Measurements from ENCODE around the gene NAV2. TPM values are rescaled to one million over a fixed set of nuclear protein-coding genes. Genes with fewer than 3 reads are reported as not detected.

The NAV2 gene
- total RNA-seq, 1 experiment from 2014 or later: 63.5 TPM

DNA sequence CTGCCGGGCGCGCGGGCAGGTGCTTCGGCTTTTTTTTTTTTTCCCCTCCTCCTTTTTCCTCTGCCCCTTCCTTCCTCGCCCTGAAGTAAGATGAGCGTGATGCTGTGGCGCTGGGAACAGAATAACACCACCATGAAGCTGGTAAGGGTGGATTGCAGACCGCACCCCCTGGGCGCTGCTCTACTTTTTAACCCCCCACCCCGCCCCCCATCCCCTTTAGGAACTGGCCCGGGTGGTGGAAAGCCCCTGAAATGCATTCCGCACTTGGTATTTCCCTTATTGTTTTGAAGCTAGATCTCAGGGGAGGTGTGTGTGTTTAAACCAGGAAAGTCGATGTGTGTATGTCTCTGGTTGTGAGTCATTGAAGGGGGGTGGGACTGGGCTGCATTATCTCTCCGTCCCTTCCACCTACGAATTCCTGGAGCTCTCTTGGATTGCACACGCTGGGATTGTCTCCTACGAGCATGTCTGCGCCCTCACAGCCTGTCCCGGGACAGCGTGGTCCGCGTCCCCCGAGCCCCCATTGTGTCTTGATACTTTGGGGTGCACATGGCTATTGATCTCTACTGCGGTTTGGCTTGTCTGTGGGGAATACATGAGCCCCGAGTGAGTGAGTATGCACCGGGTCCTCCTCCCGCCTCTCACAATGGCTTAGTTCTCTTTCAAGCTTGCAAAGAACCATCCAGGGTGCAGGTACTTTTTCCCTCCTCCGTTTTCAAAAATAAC is 64.9 kb downstream of the NAV2 start:
- intact Hi-C loops (cut with micrococcal nuclease; ENCODE audit: unreplicated experiment): no loop called here
- Mint-ChIP-seq H3K36me3 (ENCODE audit: insufficient read depth, unreplicated experiment) (peaks cover 5% of the 10 kb centered on the region), H3K27me3 (ENCODE audit: insufficient read depth, unreplicated experiment) (no peaks in the 10 kb centered on the region), H3K27ac (ENCODE audit: unreplicated experiment) (peak overlapping the region; percentile 83), H3K4me3 (ENCODE audit: unreplicated experiment) (peak overlapping the region; percentile 92), H3K4me1 (ENCODE audit: low read depth, unreplicated experiment) (peaks cover 17% of the 10 kb centered on the region), H3K9me3 (ENCODE audit: unreplicated experiment) (no peaks in the 10 kb centered on the region)
- TF ChIP-seq CTCF (IDR thresholded peaks at IDR 0.05; ENCODE audit: insufficient read depth in 1 of 2, low read depth in 1 of 2, low read length in 1 of 2, severe bottlenecking in 1 of 2, unreplicated experiment in 1 of 2): no peak
- POLR2A ChIA-PET: interaction anchor here (0.6 to 1.2 kb wide), 5 partner anchors 10 to 118 kb away, joined by 3 to 8 read pairs (median 4); no protein-coding TSS in a partner anchor
- no TSS peak for BruUV-seq (replicated peaks)
- CTCF ChIA-PET: no interaction called here
- Histone ChIP-seq H3K27me3 (replicated peaks; ENCODE audit: control insufficient read depth, insufficient read depth, low read length) (no peaks in the 10 kb centered on the region), H3K36me3 (ENCODE audit: control insufficient read depth, insufficient read depth, low read length) (no peaks in the 10 kb centered on the region), H3K9me3 (no peaks in the 10 kb centered on the region), H3K4me3 (ENCODE audit: low read depth, low read length) (peak overlapping the region; percentile 62), H3K4me1 (peaks cover 17% of the 10 kb centered on the region)
- peak; percentile 59 to 62 for DNase-seq

GRCh38 chr11:19779740-19780139 is 67.1 kb downstream of the NAV2 start:
- peaks cover 17% of the 10 kb centered on the region for H3K4me1 ChIP-seq
- BruUV-seq (replicated peaks): no TSS peak
- POLR2A ChIA-PET: no interaction called here
- no peaks in the 10 kb centered on the region for H3K27me3 ChIP-seq (replicated peaks; ENCODE audit: control insufficient read depth, insufficient read depth, low read length)
- Mint-ChIP-seq H3K27ac (ENCODE audit: unreplicated experiment) (no peak overlapping the region), H3K27me3 (ENCODE audit: insufficient read depth, unreplicated experiment) (no peaks in the 10 kb centered on the region), H3K9me3 (ENCODE audit: unreplicated experiment) (no peaks in the 10 kb centered on the region), H3K36me3 (ENCODE audit: insufficient read depth, unreplicated experiment) (peaks cover 5% of the 10 kb centered on the region), H3K4me1 (ENCODE audit: low read depth, unreplicated experiment) (peaks cover 17% of the 10 kb centered on the region), H3K4me3 (ENCODE audit: unreplicated experiment) (peak overlapping the region; percentile 92)
- intact Hi-C loops (cut with micrococcal nuclease; ENCODE audit: unreplicated experiment): no loop called here
- no peak for DNase-seq
- no peaks in the 10 kb centered on the region; the same call in 1 of the 2 replicates for H3K36me3 ChIP-seq (ENCODE audit: control insufficient read depth, insufficient read depth, low read length)
- H3K9me3 ChIP-seq: no peaks in the 10 kb centered on the region
- H3K4me3 ChIP-seq (ENCODE audit: low read depth, low read length): no peak overlapping the region
- no peak for TF ChIP-seq CTCF (IDR thresholded peaks at IDR 0.05; ENCODE audit: insufficient read depth in 1 of 2, low read depth in 1 of 2, low read length in 1 of 2, severe bottlenecking in 1 of 2, unreplicated experiment in 1 of 2)
- CTCF ChIA-PET: interaction anchor here (0.7 to 1.0 kb wide), 2 partner anchors 28 to 481 kb away, joined by 3 read pairs; no protein-coding TSS in a partner anchor

GRCh38 chr11:19781351-19781750 is 68.7 kb downstream of the NAV2 start:
- H3K4me3 Mint-ChIP-seq (ENCODE audit: unreplicated experiment): no peak overlapping the region
- intact Hi-C loops (cut with micrococcal nuclease; ENCODE audit: unreplicated experiment): no loop called here
- POLR2A ChIA-PET: no interaction called here
- peaks cover 12% of the 10 kb centered on the region for H3K4me1 Mint-ChIP-seq (ENCODE audit: low read depth, unreplicated experiment)
- no TSS peak for BruUV-seq (replicated peaks)
- no peak overlapping the region for H3K27ac Mint-ChIP-seq (ENCODE audit: unreplicated experiment)
- no peaks in the 10 kb centered on the region for H3K27me3 Mint-ChIP-seq (ENCODE audit: insufficient read depth, unreplicated experiment)
- no peak for DNase-seq
- peaks cover 15% of the 10 kb centered on the region for H3K4me1 ChIP-seq
- H3K36me3 ChIP-seq (ENCODE audit: control insufficient read depth, insufficient read depth, low read length): no peaks in the 10 kb centered on the region; the same call in 1 of the 2 replicates
- no peaks in the 10 kb centered on the region for H3K9me3 Mint-ChIP-seq (ENCODE audit: unreplicated experiment)
- no peaks in the 10 kb centered on the region for H3K27me3 ChIP-seq (replicated peaks; ENCODE audit: control insufficient read depth, insufficient read depth, low read length)
- no peaks in the 10 kb centered on the region for H3K9me3 ChIP-seq
- CTCF ChIA-PET: no interaction called here
- H3K36me3 Mint-ChIP-seq (ENCODE audit: insufficient read depth, unreplicated experiment): peaks cover 5% of the 10 kb centered on the region
- no peak for TF ChIP-seq CTCF (IDR thresholded peaks at IDR 0.05; ENCODE audit: insufficient read depth in 1 of 2, low read depth in 1 of 2, low read length in 1 of 2, severe bottlenecking in 1 of 2, unreplicated experiment in 1 of 2)
- H3K4me3 ChIP-seq (ENCODE audit: low read depth, low read length): no peak overlapping the region
